ENCODE results near the gene TBL1X. TPM values are rescaled to one million over a fixed set of nuclear protein-coding genes. Genes with fewer than 3 reads are reported as not detected.

TBL1X gene
- polyA plus RNA-seq, 3 donors = 12.5 to 19.5 (median 13.8) TPM

GRCh38 chrX:9520217-9520590 lies 55.3 kb downstream of the TBL1X start:
- Histone ChIP-seq H3K4me2 (replicated peaks; ENCODE audit: extremely low read depth, low read length, poor library complexity, severe bottlenecking) (no peak overlapping the region), H3K27me3 (ENCODE audit: control insufficient read depth in 2 of 2, insufficient read depth in 2 of 2, low read length in 2 of 2) (peaks cover 0 to 9% of the 10 kb centered on the region in 2 donors), H4K20me1 (ENCODE audit: insufficient read depth, low read length) (peaks cover 94% of the 10 kb centered on the region), H3K36me3 (replicated peaks in 1 of 2; ENCODE audit: control insufficient read depth in 1 of 2, insufficient read depth in 2 of 2, low read length in 2 of 2) (no peaks in the 10 kb centered on the region), H3K9me3 (replicated peaks in 1 of 2; ENCODE audit: control insufficient read depth in 1 of 2, insufficient read depth in 1 of 2, low read length in 2 of 2) (no peaks in the 10 kb centered on the region), H2AFZ (ENCODE audit: insufficient read depth, low read depth, low read length, poor library complexity, severe bottlenecking) (no peak overlapping the region), H3K27ac (ENCODE audit: low read depth in 1 of 2, low read length in 2 of 2) (no peak overlapping the region), H3K79me2 (ENCODE audit: insufficient read depth, low read length) (peaks cover 13% of the 10 kb centered on the region), H3K9ac (ENCODE audit: insufficient read depth, low read length, poor library complexity, severe bottlenecking) (no peak overlapping the region), H3K4me3 (replicated peaks in 1 of 3; ENCODE audit: low read depth in 2 of 3, low read length in 3 of 3) (no peak overlapping the region), H3K4me1 (ENCODE audit: control insufficient read depth in 1 of 2, insufficient read depth in 2 of 2, low read length in 2 of 2) (peaks cover 10 to 12% of the 10 kb centered on the region in 2 donors)
- no peak for TF ChIP-seq CTCF (IDR thresholded peaks at IDR 0.05)
- Mint-ChIP-seq H3K27ac (no peak overlapping the region), H3K36me3 (peaks cover 9 to 19% of the 10 kb centered on the region in 2 donors), H3K4me1 (peaks cover 25% of the 10 kb centered on the region), H3K9me3 (peaks cover 0 to 1% (median 0%) of the 10 kb centered on the region in 7 donors), H3K4me3 (no peak overlapping the region), H3K27me3 (ENCODE audit: low read depth in 3 of 3) (peaks cover 0 to 25% (median 0%) of the 10 kb centered on the region in 3 donors)
- intact Hi-C loops (cut with micrococcal nuclease) = no loop called here
- no peak for DNase-seq
- no CpG with 5 or more reads among the region's 6 CpGs for WGBS (ENCODE audit: insufficient coverage)

GRCh38 chrX:9522378-9523155 lies 57.7 kb downstream of the TBL1X start:
- Histone ChIP-seq H3K9me3 (replicated peaks in 1 of 2; ENCODE audit: control insufficient read depth in 1 of 2, insufficient read depth in 1 of 2, low read length in 2 of 2) (no peaks in the 10 kb centered on the region), H3K27ac (ENCODE audit: low read depth in 1 of 2, low read length in 2 of 2) (no peak overlapping the region), H3K4me2 (replicated peaks; ENCODE audit: extremely low read depth, low read length, poor library complexity, severe bottlenecking) (no peak overlapping the region), H3K36me3 (replicated peaks in 1 of 2; ENCODE audit: control insufficient read depth in 1 of 2, insufficient read depth in 2 of 2, low read length in 2 of 2) (no peaks in the 10 kb centered on the region), H4K20me1 (ENCODE audit: insufficient read depth, low read length) (peaks cover 94% of the 10 kb centered on the region), H3K4me1 (ENCODE audit: control insufficient read depth in 1 of 2, insufficient read depth in 2 of 2, low read length in 2 of 2) (no peaks in the 10 kb centered on the region), H3K4me3 (replicated peaks in 1 of 3; ENCODE audit: low read depth in 2 of 3, low read length in 3 of 3) (no peak overlapping the region), H3K79me2 (ENCODE audit: insufficient read depth, low read length) (peaks cover 22% of the 10 kb centered on the region), H2AFZ (ENCODE audit: insufficient read depth, low read depth, low read length, poor library complexity, severe bottlenecking) (no peak overlapping the region), H3K27me3 (ENCODE audit: control insufficient read depth in 2 of 2, insufficient read depth in 2 of 2, low read length in 2 of 2) (peaks cover 0 to 2% of the 10 kb centered on the region in 2 donors), H3K9ac (ENCODE audit: insufficient read depth, low read length, poor library complexity, severe bottlenecking) (no peak overlapping the region)
- no peak for DNase-seq
- peaks cover 22% of the 10 kb centered on the region for H3K4me1 Mint-ChIP-seq
- H3K27ac Mint-ChIP-seq = peak overlapping the region in 1 of 7 donors; percentile 31
- no peak for TF ChIP-seq CTCF (IDR thresholded peaks at IDR 0.05)
- H3K36me3 Mint-ChIP-seq = peaks cover 12 to 13% of the 10 kb centered on the region in 2 donors
- peaks cover 0 to 25% (median 0%) of the 10 kb centered on the region in 3 donors for H3K27me3 Mint-ChIP-seq (ENCODE audit: low read depth in 3 of 3)
- H3K4me3 Mint-ChIP-seq = no peak overlapping the region
- WGBS (ENCODE audit: insufficient coverage) = 100% methylated on average over 1 of the region's 7 CpGs
- peaks cover 0 to under 1% (median 0%) of the 10 kb centered on the region in 7 donors for H3K9me3 Mint-ChIP-seq
- intact Hi-C loops (cut with micrococcal nuclease) = no loop called here
